ENCODE measurements around the gene HOXD11.

The HOXD11 gene

DNA sequence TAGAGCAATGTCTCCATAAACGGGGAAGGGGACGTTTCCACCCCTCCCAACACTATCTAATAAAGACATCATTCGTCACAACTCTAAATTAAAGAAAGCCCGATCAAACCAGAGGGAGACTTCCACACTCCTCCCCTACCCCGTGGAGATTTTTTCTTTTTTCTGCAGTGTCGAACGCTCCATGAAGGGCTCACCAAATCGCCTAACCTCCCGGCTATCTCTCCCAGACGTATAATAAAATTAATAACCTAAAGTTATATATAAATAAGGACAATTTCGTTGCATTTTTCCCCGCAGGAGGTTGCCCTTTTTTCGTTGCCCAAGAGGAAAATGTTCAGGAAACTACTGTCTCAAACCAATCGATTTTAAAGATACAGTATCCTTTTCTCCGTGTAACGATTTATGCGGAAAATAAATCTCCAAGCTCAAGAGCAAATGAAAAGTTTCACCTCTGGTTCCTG is 25.7 kb upstream of the HOXD11 start:
- DNase-seq (ENCODE audit: low spot score): no peak

- DNase-seq (ENCODE audit: low spot score): no peak
Measured at GRCh38 chr2:176081837-176082524, 25.1 kb upstream of the HOXD11 start.

- DNase-seq (ENCODE audit: low spot score): no peak
Measured at GRCh38 chr2:176082525-176082823, 24.6 kb upstream of the HOXD11 start.

DNA sequence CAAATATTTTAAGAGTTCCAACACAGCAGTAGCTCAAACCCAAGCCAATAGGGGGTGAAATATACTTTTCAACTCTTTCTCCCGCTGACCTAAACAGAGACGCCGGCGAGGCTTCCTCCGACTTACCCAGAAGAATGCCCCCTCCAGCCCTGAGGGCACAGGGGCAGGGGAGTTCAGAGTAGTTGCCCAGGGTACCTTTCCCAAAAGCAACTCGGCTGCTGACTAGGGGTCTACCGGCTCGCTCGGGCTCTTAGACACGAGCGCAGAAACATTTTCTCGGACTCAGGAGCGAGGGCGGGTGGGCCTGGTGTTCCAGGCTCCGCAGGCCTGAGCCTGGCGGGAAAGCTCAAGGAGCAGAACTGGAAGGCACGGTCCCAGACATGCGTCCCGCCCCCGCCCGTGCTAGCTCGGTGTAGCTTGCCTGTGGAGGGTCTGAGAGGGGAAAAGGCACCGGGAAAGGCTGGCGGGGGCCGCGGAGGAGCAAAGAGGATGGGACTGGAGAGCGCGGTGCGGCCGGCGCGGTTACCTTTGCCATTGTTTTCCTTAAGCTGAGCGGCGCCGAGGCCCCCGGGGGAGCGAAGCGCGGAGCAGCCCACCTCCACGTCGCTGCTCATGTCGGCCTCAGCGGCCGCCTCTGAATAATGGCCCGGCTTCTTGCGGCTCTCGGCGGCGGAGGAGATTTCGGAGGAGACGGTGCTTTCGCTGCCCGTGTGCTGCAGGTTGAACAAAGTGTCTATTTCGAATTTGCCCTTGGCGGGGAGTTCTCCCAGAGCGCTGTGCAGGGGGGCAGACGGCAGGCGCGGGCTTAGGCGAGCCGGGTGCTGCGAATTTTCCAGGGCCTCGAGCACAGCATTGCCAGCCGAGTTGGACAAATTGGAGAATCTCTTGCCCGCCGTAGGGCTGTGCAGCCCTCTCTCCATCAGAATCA is 24.0 kb upstream of the HOXD11 start:
- DNase-seq (ENCODE audit: low spot score): no peak

- DNase-seq (ENCODE audit: low spot score): no peak
Measured at GRCh38 chr2:176083796-176084261, 23.3 kb upstream of the HOXD11 start, which contains the start of gene EVX2. Gene EVX2 (minus strand): TSS chr2:176083962. CDS start chr2:176083776, 186 bp downstream.

DNA sequence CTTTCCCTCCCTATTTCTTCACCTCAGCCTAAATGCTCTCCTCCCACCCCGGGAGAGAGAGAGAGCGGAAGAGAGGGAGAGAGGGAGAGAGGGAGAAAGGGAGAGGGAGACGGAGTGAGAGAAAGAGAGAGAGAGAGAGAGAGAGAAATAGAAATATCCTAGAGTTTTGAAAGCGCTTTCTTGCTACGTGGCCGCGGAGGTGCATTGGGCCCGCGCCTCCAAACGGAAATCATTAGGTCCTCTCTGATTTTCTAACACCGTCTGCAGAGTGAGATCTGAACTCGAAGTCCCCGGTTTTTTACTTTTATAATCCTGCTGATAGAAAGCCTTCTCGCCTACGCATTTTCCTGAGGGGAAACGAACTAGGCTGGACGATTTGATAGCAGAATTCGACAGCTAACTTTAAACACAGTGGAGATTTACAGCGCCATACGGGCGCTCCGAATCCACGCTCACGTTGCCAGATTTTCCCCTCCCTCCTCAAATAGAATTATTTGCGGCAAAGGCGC is 22.4 kb upstream of the HOXD11 start:
- DNase-seq (ENCODE audit: low spot score): no peak

- DNase-seq (ENCODE audit: low spot score): no peak
Measured at GRCh38 chr2:176085120-176085788, 21.8 kb upstream of the HOXD11 start.

GRCh38 chr2:176085861-176086771 is 21.0 kb upstream of the HOXD11 start:
- DNase-seq (ENCODE audit: low spot score): peak; percentile 47

GRCh38 chr2:176087330-176088047 is 19.6 kb upstream of the HOXD11 start:
- DNase-seq (ENCODE audit: low spot score): no peak

GRCh38 chr2:176088048-176088936 is 18.8 kb upstream of the HOXD11 start:
- DNase-seq (ENCODE audit: low spot score): peak; percentile 32

- no peak for DNase-seq (ENCODE audit: low spot score)
Measured at GRCh38 chr2:176088937-176089842, 17.9 kb upstream of the HOXD11 start.

- DNase-seq (ENCODE audit: low spot score): no peak
Measured at GRCh38 chr2:176089843-176090395, 17.2 kb upstream of the HOXD11 start.

DNA sequence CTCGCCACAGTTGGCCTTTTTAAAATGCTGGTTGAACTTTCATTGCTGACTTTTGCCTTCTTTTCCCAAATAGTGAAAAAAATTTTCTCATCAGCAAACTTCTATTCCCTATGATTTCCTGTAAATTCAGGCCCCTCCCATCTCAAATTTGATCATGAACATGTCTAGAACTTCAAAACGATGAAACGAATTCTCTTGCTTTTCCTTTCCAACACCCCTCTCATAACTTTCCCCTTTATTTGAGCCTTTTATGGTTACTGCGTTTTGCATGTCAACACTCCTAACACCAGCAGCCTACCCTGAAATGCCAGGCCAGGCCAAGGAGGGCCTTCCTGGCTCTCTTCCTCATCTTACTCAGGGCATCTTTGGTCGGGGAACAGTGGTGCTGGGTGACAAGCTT is 16.2 kb upstream of the HOXD11 start:
- no peak for DNase-seq (ENCODE audit: low spot score)

GRCh38 chr2:176091329-176092258 is 15.5 kb upstream of the HOXD11 start:
- no peak for DNase-seq (ENCODE audit: low spot score)

- no peak for DNase-seq (ENCODE audit: low spot score)
Measured at GRCh38 chr2:176092270-176093144, 14.6 kb upstream of the HOXD11 start, which contains the start of gene HOXD13. Gene HOXD13 (plus strand): TSS chr2:176092721. CDS start chr2:176092891, 170 bp downstream.

Measured in globus pallidus (tissue), 1 donor.